K562 (cell line): ENCODE results near the gene PIK3CA. TPM values are rescaled to one million over a fixed set of nuclear protein-coding genes. Genes with fewer than 3 reads are reported as not detected.

Source experiments
- ARID2 ChIP-seq: fragments of 450-650 bp; IDR thresholded peaks from 2 replicates; pipeline ENCODE4 v1.6.1; 2017; ENCODE audit warnings: antibody characterized with exemption, mild to moderate bottlenecking
- CHD1 ChIP-seq: fragments of 200-600 bp; sonication (generic); IDR thresholded peaks from one replicate; pipeline ENCODE4 v1.6.1; 2012; ENCODE audit warnings: mild to moderate bottlenecking, moderate library complexity, low read length, inconsistent platforms
- CLOCK ChIP-seq: fragments of 250-450 bp; sonication (Bioruptor Pico); IDR thresholded peaks from 2 replicates; pipeline ENCODE4 v1.4.0; 2020; ENCODE audit warnings: mild to moderate bottlenecking, moderate library complexity, borderline replicate concordance
- DIDO1 ChIP-seq: fragments of 450-650 bp; IDR thresholded peaks from 2 replicates; pipeline ENCODE4 v1.6.1; 2016; ENCODE audit warnings: low read depth, missing biosample characterization, missing genetic modification characterization
- ETV1 ChIP-seq: fragments of 450-650 bp; conservative IDR thresholded peaks from 2 replicates; pipeline ENCODE4 v1.6.1; 2016; ENCODE audit warnings: missing genetic modification characterization, control low read depth, low read depth, missing compliant biosample characterization
- HDAC8 ChIP-seq: fragments of 450-650 bp; IDR thresholded peaks from 2 replicates; pipeline ENCODE4 v1.6.1; 2016; ENCODE audit warnings: mild to moderate bottlenecking, missing genetic modification characterization, moderate library complexity, missing compliant biosample characterization
- MTA3 ChIP-seq: fragments of 450-650 bp; formaldehyde crosslinking; IDR thresholded peaks from 2 replicates; pipeline ENCODE4 v1.6.1; 2017; ENCODE audit warnings: mild to moderate bottlenecking, borderline replicate concordance
- NR2C2 ChIP-seq, 2 experiments: fragments of 200-800 bp in 1 of 2; sonication (Bioruptor generic) in 1 of 2; sonication (generic) in 1 of 2; formaldehyde crosslinking in 1 of 2; IDR thresholded peaks; 2 replicates each; pipeline versions ENCODE4 v1.6.1 to v1.8.0; 2016 to 2022; ENCODE audit warnings: mild to moderate bottlenecking in 1 of 2, missing compliant biosample characterization in 1 of 2, missing genetic modification characterization in 1 of 2, missing genetic modification reagents in 1 of 2
- PBX2 ChIP-seq, 2 experiments: IDR thresholded peaks in 1 of 2; conservative IDR thresholded peaks in 1 of 2; 2 replicates each; pipeline ENCODE4 v1.6.1; 2016; ENCODE audit warnings: low read depth in 2 of 2, mild to moderate bottlenecking in 1 of 2, missing compliant biosample characterization in 1 of 2, missing genetic modification characterization in 1 of 2, moderate library complexity in 1 of 2
- PCBP2 ChIP-seq: fragments of 200-400 bp; formaldehyde crosslinking; IDR thresholded peaks from 2 replicates; pipeline ENCODE4 v1.6.1; 2018; ENCODE audit warnings: low read length, low read depth, mild to moderate bottlenecking, moderate library complexity; ENCODE audit not compliant: poor library complexity, severe bottlenecking
- POLR2AphosphoS2 ChIP-seq: IDR thresholded peaks from 2 replicates; pipeline ENCODE4 v1.6.1; 2012; ENCODE audit warnings: low read length, improper control_type of control experiment
- POLR2H ChIP-seq: IDR thresholded peaks from 2 replicates; pipeline ENCODE4 v1.6.1; 2016; ENCODE audit warnings: missing genetic modification characterization, low read depth, mild to moderate bottlenecking, control low read depth, missing compliant biosample characterization, moderate library complexity
- PPARD ChIP-seq: fragments of 250-450 bp; sonication (Bioruptor Pico); IDR thresholded peaks from 2 replicates; pipeline ENCODE4 v1.8.0; 2022; ENCODE audit warnings: inconsistent platforms, mild to moderate bottlenecking, moderate library complexity
- RBM15 ChIP-seq: fragments of 200-400 bp; formaldehyde crosslinking; IDR thresholded peaks from 2 replicates; pipeline ENCODE4 v1.6.1; 2018; ENCODE audit warnings: mild to moderate bottlenecking, low read length, moderate library complexity; ENCODE audit not compliant: insufficient read depth
- STAT5A ChIP-seq: IDR thresholded peaks from 2 replicates; pipeline ENCODE4 v1.6.1; 2012; ENCODE audit warnings: low read length, inconsistent platforms, borderline replicate concordance
- ZBED1 ChIP-seq: IDR thresholded peaks from 2 replicates; pipeline ENCODE4 v1.6.1; 2014
- ZNF639 ChIP-seq, 2 experiments: fragments of 200-800 bp in 1 of 2; sonication (Bioruptor generic) in 1 of 2; sonication (generic) in 1 of 2; formaldehyde crosslinking in 1 of 2; IDR thresholded peaks in 1 of 2; conservative IDR thresholded peaks in 1 of 2; 2 replicates each; pipeline versions ENCODE4 v1.5.0 to v1.6.1; 2016 to 2020; ENCODE audit warnings: missing compliant biosample characterization in 1 of 2, missing genetic modification characterization in 1 of 2, missing genetic modification reagents in 1 of 2
- polyA plus RNA-seq, 8 experiments: library from polyadenylated mRNA; depleted of rRNA in 4 of 8; stranded (reverse) in 5 of 8; unstranded in 3 of 8; fragments of >200 nt; fragmentation: Nextera tagmentation in 2 of 8; fragmentation: Illumina TruSeq in 1 of 8; extraction: Ambion mirVana in 2 of 8; extraction: Trizol in 1 of 8; gene quantifications; 2 replicates each; pipeline versions ENCODE4 v1.2.1 to v1.2.3, GENCODE V29; 2011 to 2014; ENCODE audit warnings: inconsistent platforms in 1 of 8, missing spikeins in 1 of 8
- total RNA-seq, 7 experiments: library from RNA; depleted of rRNA in 6 of 7; stranded (reverse); fragments of >200 nt in 6 of 7; fragmentation: Illumina TruSeq in 2 of 7; extraction: Trizol in 2 of 7; gene quantifications; 2 replicates each; pipeline versions ENCODE4 v1.2.1 to v1.2.3, GENCODE V29; 2011 to 2021; ENCODE audit warnings: low replicate concordance in 1 of 7

The PIK3CA gene
- total and polyA plus RNA-seq, 9 of the 15 experiments (the other 6 are each of a cell fraction or from before 2014, with no cell fraction given), result 3.8 to 19.4 (median 10.8) TPM

GRCh38 chr3:179147873-179148615, at the start of gene PIK3CA (continued):
- TF ChIP-seq PBX2 (CRISPR knock-in tag; IDR thresholded peaks at IDR 0.05; ENCODE audit: low read depth) (no peak), PBX2 (tag; conservative IDR thresholded peaks at IDR 0.05; ENCODE audit: low read depth) (no peak), MTA3 (peak; percentile 33; the same call in 1 of the 2 replicates), CLOCK (CRISPR knock-in tag) (no peak), ZBED1 (no peak), RBM15 (no peak), POLR2H (tag) (peak; percentile 78), NR2C2 (CRISPR knock-in tag; IDR thresholded peaks at IDR 0.05) (peak; percentile 96), NR2C2 (tag; IDR thresholded peaks at IDR 0.05) (peak; percentile 99), PPARD (CRISPR knock-in tag) (no peak), POLR2AphosphoS2 (no peak), ZNF639 (CRISPR knock-in tag; conservative IDR thresholded peaks at IDR 0.05 in 1 of 2, IDR thresholded peaks at IDR 0.05 in 1 of 2) (peak in 1 of 2 experiments; percentile 63; a peak in 2 of 4 replicates), ETV1 (peak; percentile 71), ARID2 (no peak), CHD1 (no peak), DIDO1 (tag) (no peak), STAT5A (no peak), HDAC8 (tag) (no peak), PCBP2 (no peak)
